Measurements from ENCODE around the gene PDE2A. TPM values are rescaled to one million over a fixed set of nuclear protein-coding genes. Genes with fewer than 3 reads are reported as not detected.

PDE2A gene
- total RNA-seq, 1 donor from 2014 or later: 18.6 TPM

DNA sequence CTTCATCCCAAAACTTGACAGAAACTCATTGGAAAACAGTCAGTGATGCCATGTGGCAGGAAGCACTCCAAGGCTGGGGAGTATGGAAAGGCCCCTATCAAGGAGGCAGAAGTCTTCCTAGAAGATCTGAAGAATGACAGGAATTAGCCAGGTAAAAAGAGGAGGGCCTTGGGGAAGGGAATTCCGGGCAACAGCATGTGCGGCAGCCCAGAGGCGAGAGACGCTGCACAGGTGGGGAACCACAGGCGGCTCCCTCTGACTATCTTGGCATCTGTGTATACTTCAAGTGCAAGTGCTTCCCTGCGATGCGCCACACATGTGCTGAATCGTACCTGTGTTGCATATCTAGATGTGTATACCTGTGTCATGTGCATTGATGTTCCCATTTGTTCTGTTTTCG lies 12.7 kb downstream of the PDE2A start:
- DNase-seq (ENCODE audit: low read depth): no peak

- no peak for DNase-seq (ENCODE audit: low read depth)
Observed at GRCh38 chr11:72658989-72659640, 15.1 kb downstream of the PDE2A start.

GRCh38 chr11:72657411-72658100 lies 16.7 kb downstream of the PDE2A start:
- no peak for DNase-seq (ENCODE audit: low read depth)

- DNase-seq (ENCODE audit: low read depth): no peak
Observed at GRCh38 chr11:72655896-72656464, 18.2 kb downstream of the PDE2A start.

DNA sequence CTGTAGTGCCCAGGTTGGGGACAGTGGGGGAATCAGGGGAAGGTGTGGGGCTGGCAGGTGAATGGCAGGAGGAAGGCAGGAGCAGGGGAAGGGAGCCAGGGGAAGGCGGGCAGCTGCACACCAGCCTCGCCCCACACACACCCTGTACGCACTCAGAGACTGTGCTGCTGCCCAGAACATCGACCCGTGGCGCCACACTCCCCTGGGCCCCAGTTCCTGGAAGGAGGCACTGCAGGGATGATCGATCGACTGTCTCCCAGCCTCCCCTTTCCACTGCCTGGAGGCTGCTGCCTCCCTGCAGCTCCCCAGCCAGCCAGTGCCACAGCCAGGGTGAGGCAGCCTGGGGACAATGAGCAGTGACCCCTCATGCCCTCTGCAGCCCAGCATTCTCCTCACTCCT lies 19.2 kb downstream of the PDE2A start:
- DNase-seq (ENCODE audit: low read depth): no peak

GRCh38 chr11:72653649-72654048 lies 20.6 kb downstream of the PDE2A start:
- DNase-seq (ENCODE audit: low read depth): no peak

DNA sequence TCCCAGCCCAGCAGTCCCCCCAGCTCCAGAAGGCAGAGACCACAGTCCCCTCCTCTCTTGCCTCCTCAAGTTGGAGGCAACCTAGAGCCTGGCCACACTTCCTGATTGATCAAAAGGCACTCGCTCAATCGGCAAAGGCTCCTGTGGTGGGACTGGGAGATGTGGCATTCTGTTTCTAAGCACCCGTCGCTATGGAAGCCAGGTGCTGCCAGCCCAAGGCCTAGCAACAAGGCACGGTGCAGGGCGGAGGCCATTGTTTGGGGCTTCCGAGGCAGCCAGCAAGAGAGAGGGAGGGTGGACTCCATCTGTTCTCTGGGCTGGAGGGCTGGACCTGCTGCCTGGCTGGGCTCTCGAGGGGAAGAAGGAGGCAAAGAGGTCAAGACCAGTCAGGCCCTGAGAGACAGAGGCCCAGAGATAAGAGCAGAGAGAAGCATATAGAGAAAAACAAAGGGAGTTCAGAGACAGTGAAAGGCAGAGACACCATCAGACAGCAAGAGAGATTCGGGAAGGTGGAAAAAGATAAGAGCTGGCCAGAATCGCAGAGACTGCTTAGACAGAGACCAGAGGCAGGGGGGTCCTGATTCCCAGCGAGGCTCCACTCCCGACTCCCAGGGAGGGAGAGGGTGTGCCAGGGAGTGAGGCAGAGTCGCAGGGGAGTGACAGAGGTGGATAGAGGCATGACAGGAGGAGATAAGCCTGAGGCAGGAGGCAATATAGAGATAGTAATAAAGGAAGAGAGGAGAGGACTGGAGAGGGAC lies 21.2 kb downstream of the PDE2A start:
- DNase-seq (ENCODE audit: low read depth): no peak

GRCh38 chr11:72652133-72652532 lies 22.1 kb downstream of the PDE2A start:
- DNase-seq (ENCODE audit: low read depth): no peak

- DNase-seq (ENCODE audit: low read depth): no peak
Observed at GRCh38 chr11:72649215-72649976, 24.8 kb downstream of the PDE2A start.

DNA sequence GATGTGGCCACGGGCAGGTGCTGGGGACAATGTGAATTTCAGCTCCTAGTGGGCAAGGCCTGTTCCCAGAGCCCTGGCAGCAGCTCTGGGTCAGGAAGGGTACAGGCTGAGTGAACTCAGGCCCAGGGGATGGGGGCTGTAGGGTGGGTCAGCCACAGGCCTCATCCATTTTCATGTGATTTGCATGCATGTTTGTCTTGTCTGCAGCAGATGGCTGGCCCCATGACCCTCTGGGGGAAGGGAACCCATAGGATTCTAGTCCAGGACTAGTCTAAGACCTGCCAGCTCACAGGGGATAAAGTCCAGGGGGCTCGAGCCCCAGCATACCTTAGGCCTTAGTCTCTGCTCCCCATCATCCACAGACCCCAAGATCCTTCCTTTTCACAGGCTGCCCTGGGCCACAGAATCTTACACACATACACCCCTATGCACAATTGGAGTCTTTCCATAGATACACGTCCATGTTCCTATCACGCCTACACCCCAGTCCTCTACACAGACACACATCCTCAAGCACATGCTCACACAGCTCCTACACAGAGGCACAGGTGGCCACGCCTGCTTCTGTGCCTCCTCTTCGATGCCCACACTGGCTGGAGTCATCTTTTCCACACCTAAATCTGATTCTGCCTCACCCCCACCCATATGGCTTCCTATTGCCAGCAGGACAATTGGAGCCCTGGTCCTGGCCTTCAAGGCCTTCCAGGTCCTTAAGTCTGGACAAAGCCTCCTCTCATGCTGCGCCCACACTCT lies 25.7 kb downstream of the PDE2A start:
- DNase-seq (ENCODE audit: low read depth): no peak

DNA sequence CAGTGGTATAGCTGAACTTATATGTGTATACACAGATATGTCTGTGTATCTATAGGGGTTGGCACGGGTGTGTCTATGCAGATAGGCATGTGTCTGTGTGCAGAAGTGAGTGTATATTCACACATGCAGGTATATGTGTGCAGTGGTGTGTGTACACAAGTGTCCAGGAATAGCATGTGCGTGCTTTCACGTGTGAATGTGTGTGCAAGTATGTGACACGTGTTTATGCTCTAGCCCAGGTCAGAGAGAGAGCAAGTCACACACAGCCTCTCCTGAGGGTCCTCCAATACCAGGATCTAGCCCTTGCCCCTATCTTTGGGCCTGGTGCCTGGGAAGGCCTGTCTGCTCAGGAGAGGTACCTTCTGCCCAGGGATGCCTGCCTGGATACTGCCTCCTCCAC lies 26.3 kb downstream of the PDE2A start:
- DNase-seq (ENCODE audit: low read depth): no peak

GRCh38 chr11:72646472-72646871 lies 27.8 kb downstream of the PDE2A start:
- no peak for DNase-seq (ENCODE audit: low read depth)

- no peak for DNase-seq (ENCODE audit: low read depth)
Observed at GRCh38 chr11:72646024-72646423, 28.2 kb downstream of the PDE2A start.

DNA sequence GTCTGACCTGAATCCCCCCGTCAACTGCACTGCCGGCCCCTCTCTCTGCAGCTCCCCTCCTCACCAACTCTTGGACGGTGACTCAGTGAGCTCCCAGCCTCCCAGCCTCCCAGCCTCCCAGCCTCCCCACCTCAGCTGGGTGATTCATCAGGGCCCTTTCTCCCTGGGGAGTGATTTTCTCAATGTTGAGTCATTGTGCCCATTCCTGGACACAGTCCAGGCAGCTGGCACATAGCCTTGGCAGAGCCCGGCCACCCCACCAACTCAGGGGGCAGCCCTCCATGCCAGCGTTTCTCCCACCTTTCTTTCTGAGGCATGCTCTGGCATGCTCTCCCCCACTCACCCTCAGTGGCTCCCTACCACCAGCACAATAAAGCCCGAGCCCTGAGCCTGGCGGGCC lies 30.7 kb downstream of the PDE2A start:
- peak; percentile 35 for DNase-seq (ENCODE audit: low read depth)

DNA sequence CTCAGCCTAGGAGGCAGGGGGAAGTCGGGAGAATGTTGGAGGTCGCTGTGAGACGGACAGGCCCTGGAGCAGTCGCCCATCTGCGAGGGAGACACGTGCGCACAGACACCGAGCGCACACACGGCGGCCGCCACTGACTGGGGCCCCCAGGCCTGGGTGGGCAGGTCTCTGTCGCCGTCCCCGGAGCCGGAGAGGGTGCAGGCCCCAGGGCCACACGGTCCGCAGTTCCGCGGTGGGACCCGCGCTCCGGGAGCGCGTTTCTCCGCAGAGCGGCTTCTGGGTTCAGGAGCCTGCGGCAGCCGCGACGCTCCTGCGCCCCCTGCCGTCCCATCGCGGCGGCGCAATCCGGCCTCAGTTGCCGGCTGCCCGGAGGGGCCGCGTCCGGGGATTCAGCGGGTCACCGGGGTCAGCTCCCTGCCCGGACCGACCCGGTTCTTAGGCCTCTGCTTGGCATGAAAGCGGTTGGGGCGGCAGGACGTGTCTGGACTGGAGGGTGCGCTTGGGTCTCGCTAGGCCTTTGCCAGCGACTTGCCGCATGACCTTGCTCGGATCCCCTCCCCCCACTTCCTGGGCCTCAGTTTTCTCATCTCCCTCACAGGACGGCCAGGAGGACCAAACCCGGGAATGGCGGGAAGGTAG lies 31.2 kb downstream of the PDE2A start:
- peak; percentile 53 for DNase-seq (ENCODE audit: low read depth)

DNA sequence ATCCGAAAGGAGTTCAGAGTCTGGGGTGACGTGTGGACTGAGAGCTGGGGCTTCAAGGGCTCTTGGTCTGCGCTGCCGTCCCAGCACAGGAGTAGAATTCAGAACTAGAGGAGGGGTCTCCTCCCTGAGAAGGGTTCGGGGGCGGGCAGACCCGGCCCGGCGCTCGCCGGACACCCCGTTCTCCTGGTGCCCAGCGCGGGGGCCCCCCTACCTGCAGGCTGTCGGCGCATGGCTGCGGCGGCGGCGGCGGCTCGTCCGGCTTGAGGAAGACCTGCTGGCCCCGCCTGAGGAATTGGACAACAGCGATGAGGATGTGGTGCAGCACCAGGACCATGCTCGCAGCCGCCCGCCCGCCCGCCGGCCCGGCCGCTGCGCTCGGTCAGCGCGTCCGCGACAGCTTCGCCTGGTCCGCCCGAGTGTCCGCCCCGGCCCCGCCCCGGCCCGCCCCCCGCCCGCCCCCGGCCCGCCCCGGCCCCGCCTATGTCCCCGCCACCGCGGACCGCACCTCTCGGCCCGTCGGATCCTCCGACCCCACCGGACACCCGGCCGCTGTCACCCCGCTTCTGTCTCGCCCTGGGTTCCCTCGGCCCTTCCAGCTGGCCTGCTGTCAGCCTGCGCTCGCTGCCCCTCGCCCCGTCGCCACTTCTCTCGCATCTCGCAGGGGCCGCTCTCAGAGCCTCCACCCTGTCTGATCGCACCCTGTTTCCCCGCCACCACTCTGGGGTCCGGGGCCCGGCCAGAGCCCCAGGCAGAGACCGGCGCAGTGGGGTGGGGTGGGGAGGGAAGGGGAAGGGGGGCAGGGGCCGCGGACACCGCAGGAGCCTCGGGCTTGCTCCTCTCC lies 32.0 kb downstream of the PDE2A start:
- peak; percentile 26 for DNase-seq (ENCODE audit: low read depth)

- DNase-seq (ENCODE audit: low read depth): no peak
Observed at GRCh38 chr11:72641522-72642042, 32.6 kb downstream of the PDE2A start.

- no peak for DNase-seq (ENCODE audit: low read depth)
Observed at GRCh38 chr11:72639502-72640375, 34.5 kb downstream of the PDE2A start.

All from myocyte (in vitro differentiated cells).